ENCODE measurements around the gene HOXC10.

GRCh38 chr12:53980802-53981496 is 4.0 kb upstream of the HOXC10 start:
- TF ChIP-seq CTCF (IDR thresholded peaks at IDR 0.05) (no peak), POLR2A (IDR thresholded peaks at IDR 0.05) (no peak)
